GM12891 (cell line): ENCODE data around the gene EPAS1.

Source experiments
- PAX5 ChIP-seq: IDR thresholded peaks from 2 replicates; pipeline ENCODE4 v1.6.1; 2011; ENCODE audit warnings: low read length, moderate library complexity, mild to moderate bottlenecking; ENCODE audit not compliant: insufficient read depth, severe bottlenecking
- POLR2A ChIP-seq: IDR thresholded peaks from 2 replicates; pipeline ENCODE4 v1.6.1; 2011; ENCODE audit warnings: low read depth, low read length, control low read depth
- POLR2AphosphoS5 ChIP-seq: IDR thresholded peaks from 2 replicates; pipeline ENCODE4 v1.6.1; 2011; ENCODE audit warnings: low read depth, low read length, control low read depth
- TAF1 ChIP-seq: IDR thresholded peaks from 2 replicates; pipeline ENCODE4 v1.6.1; 2011; ENCODE audit warnings: low read depth, low read length, control low read depth

DNA sequence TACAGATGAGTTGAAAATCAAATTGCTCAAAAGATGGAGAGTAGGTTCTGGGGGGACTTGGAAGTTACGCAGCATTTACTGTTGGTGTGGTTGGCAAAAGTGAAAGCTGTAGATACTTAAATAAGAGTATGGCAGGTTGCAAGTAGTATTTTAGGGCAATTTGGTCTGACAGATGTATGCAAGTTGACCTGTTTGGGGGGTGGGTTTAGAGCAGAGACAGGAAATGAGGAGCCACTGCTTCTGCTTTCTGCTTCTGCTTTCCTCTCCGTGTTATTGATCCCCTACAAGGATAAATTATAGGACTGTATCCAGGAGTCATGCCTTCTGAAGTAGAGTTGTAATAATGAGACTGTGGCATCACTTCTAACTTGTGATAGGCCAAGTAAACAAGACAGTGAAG lies 71.2 kb downstream of the EPAS1 start:
- TF ChIP-seq POLR2AphosphoS5 (no peak), POLR2A (no peak), PAX5 (no peak), TAF1 (no peak)
